Erythroblast (primary cell): ENCODE data around the gene IFNA17.

Source experiments
- GATA1 ChIP-seq: IDR thresholded peaks from 2 replicates; pipeline ENCODE4 v1.6.1; 2011; ENCODE audit warnings: low read depth, mild to moderate bottlenecking, control low read depth, low read length, moderate library complexity
- POLR2A ChIP-seq: IDR thresholded peaks from 2 replicates; pipeline ENCODE4 v1.6.1; 2011; ENCODE audit warnings: mild to moderate bottlenecking, low read length

DNA sequence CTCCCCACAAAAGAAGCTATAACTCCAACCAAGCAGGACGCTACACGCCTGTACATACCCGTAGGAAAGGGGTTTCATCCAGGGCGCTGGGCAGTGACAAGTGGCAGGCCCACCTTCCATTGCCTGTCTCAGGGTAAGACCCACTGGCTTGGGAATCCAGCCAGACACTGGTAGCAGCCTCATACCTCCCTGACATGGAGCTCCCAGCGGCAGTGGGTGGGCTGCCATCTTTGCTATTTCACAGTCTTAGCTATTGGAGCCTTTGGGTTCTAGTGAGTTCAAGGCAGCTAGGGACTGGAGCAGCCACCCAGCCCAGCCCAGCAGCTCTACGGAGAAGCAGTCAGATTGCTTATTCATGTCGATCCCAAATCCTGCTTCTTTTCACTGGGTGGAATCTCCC lies 17.7 kb downstream of the IFNA17 start:
- TF ChIP-seq POLR2A (no peak), GATA1 (no peak)
